ENCODE data around the gene GUCY2C.

Gene GUCY2C

GRCh38 chr12:14619741-14620501 is 76.5 kb downstream of the GUCY2C start:
- DNase-seq = no peak

DNA sequence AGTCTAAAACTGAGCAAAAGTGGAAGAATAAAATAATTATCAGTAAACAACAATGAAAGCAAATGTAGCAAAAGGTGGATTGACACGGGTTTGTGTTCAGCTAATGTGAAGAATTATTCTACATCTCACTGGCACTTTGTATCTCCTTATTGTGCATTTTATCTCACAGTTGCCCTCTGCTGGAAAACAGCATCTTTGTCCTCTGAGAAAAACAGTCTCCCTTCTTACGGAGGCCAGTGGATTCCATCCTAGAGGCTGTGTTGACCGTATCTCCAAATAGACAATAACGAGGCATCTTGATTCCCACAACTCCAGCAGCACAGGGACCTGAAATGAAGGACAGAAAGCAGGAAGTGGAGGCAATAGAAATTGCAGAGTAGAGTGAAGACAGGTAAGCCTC is 77.4 kb downstream of the GUCY2C start:
- DNase-seq = peak in 2 of 6 experiments; percentile 5 to 7

GRCh38 chr12:14614704-14615121 is 81.7 kb downstream of the GUCY2C start:
- DNase-seq = no peak

DNA sequence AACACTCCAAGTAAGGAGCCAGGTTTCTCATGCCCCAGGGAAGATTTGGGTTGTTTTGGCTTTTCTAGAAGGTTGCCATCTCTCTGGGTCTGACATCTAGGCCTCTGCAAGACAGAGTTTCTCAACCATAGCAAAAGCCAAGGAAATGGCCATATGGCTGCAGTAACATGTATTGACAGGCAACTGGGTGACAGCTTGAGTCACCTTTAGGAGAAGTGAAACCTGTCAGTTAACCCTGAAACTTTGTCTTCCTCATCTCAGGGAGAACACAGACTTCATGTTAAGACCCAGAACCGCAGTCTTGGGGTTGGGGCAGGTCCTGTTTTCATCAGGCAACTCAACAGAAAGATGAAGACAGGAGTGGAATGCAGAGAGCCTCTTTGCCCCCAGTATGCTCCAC is 82.7 kb downstream of the GUCY2C start:
- no peak for DNase-seq

GRCh38 chr12:14612898-14613445 is 83.4 kb downstream of the GUCY2C start:
- no peak for DNase-seq

DNA sequence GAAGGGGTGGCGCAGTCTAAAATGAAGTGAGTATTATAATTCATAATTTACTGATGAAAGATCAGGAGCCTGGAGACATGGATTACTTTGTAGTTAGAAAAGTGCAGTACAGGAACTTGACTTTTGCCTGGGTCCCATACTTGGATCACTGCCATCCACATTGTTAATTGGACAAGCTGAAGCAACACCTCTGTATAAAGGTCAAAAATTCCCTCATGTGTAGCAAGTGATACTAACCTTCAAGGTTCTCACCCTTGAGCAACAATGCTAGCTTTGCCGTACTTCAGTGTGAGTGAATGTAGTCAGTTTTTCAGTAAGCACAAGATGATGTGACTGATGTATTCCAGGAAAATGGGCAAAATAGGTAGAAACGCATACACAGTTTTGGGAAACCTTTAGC is 84.1 kb downstream of the GUCY2C start:
- no peak for DNase-seq

DNA sequence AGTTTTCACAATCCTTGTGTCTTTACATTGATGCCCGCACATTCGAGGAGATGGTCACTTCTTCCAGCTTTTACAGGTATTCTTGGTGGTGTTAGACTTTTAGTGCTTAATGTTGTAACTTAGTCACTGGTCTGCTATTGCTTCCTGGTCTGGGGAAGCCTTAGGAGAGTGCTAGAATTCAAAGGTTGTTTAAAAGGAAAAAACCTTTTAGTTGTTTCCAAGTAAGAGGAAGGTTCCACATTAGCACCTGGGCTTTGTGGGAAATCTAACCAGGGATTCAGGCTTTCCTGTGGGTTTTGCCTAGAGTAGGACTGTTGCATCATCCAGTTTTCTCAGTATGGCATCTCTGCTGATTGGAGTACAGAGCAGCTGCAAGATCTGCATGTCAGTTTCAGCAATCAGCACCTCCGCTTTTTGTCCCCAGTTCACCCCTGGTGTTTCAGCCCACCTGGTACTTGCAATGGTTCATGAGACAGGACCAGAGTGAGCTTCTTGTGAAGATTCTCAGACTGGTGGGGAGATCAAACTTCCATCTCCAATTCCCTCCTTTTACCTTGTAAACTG is 84.7 kb downstream of the GUCY2C start:
- DNase-seq = no peak

DNA sequence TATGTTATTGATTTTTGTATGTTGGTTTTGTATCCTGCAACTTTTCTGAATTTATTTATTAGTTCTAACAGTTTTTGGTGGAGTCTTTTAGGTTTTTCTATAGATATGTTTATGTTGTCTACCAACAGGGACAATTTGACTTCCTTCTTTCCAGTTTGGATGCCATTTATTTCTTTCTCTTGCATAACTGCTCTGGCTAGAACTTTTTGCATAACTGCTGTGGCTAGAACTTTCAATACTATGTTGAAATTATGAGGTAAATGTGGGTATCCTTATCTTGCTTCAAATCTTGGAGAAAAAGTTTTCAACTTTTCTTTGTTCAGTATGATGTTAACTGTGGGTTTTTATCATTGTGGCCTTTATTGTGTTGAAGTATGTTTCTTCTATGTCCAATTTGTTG is 88.8 kb downstream of the GUCY2C start:
- DNase-seq = no peak

- no peak for DNase-seq
Measured at GRCh38 chr12:14605401-14605989, 90.9 kb downstream of the GUCY2C start.

- no peak for DNase-seq
Measured at GRCh38 chr12:14601692-14602478, 94.5 kb downstream of the GUCY2C start.

DNA sequence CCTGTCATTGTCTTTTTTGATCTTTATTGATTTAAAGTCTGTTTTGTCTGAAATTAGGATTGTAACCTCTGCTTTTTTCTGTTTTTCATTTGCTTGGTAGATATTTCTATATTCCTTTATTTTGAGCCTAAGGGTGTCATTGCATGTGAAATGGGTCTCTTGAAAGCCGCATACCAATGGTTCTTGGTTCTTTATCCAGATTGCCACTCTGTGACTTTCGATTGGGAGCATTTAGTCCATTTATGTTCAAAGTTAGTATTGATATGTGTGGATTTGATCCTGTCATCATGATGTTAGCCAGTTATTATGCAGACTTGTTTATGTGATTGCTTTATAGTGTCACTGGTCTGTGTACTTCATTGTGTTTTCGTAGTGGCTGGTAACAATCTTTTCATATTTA is 98.9 kb downstream of the GUCY2C start:
- no peak for DNase-seq

DNA sequence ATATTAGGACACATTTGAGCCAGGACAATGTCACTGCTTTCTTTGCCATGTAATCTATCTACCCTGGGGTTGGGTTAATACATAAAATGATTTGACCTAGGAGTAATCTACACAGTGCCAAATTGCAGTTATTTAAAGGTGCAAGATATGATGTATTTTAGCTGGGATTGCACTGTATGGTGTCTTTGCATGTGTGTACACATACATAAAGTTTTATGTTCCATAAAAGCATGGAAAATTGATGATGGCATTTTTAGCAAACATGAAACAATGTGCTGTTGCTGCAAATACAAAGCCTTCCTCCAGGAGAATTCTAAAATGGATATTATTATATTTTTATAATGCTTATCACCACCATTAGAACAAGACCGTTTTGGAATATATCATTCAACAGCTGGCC is 104.7 kb downstream of the GUCY2C start:
- no peak for DNase-seq

- no peak for DNase-seq
Measured at GRCh38 chr12:14589169-14590004, 107.0 kb downstream of the GUCY2C start.

DNA sequence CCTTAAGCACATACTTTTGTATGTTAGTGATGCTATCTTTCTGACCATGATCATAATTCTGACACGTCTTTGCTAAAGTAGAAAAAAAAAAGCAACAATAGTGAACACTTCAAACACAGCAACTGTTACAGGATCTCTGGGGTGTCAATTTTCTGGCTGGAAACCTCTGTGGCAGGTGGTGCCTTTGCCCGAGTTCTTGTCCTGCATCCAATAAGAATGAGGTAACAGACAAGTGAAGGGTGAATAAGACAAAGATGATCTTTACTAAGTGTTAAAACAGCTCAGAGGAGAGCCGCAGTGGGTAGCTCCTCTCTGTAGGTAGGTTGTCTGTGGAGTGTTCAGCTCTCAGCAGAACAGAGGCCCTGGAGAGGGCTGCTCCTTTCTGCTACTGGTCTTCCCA is 107.8 kb downstream of the GUCY2C start:
- DNase-seq = no peak

DNA sequence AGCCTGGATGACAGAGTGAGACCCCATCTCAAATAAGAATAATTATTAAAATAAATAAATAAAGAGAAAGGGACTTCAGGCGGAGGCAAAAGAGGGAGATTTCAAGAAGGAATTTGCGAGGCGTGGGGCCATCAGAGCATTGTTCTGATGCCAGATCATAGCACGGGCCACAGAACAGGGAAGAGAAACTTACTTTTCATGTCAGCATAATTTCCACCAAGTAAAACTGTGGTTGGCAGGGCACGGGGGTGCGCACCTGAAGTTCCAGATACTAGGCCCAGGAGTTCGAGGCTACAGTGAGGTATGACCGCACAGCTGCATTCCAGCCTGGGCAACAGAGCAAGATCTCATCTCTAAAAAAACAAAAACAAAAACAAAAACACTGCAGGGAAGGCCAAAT is 117.8 kb downstream of the GUCY2C start:
- no peak for DNase-seq

- peak in 2 of 6 experiments; percentile 15 to 34 for DNase-seq
Measured at GRCh38 chr12:14577344-14577743, 119.1 kb downstream of the GUCY2C start.

- peak in 1 of 6 experiments; percentile 20 for DNase-seq
Measured at GRCh38 chr12:14576896-14577295, 119.5 kb downstream of the GUCY2C start.

- DNase-seq = no peak
Measured at GRCh38 chr12:14575585-14575984, 120.8 kb downstream of the GUCY2C start.

- no peak for DNase-seq
Measured at GRCh38 chr12:14573118-14573517, 123.3 kb downstream of the GUCY2C start.

GRCh38 chr12:14572401-14572800 is 124.0 kb downstream of the GUCY2C start:
- no peak for DNase-seq

GRCh38 chr12:14571779-14572178 is 124.6 kb downstream of the GUCY2C start:
- DNase-seq = no peak

DNA sequence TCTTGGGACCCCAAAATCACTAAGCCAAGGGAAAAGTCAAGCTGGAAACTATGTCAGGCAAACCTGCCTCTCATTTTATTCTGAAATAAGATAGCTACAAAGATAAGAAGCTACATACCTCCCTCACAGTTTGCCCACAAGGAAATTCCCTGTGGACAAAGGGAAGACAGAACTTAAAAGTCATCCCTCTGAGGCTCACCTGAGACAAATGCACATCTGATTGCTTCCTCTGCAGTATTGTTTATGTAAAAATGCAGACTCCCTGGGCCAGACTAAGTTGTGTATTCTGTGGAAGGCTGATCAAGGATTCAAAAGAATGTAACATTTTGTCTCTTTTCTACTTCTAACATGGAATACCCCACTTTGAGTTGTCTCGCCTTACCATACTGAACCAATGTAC is 126.2 kb downstream of the GUCY2C start:
- no peak for DNase-seq
